Measurements from ENCODE around the gene ZNF182.
"Not testable (repeated sequence)": the region's sequence is repeated elsewhere in the genome, so short reads cannot be mapped to it uniquely, and the experiment has no call there.

ZNF182 gene

GRCh38 chrX:47933946-47934345 is 69.8 kb downstream of the ZNF182 start:
- no peak for DNase-seq

GRCh38 chrX:47931970-47932369 is 71.8 kb downstream of the ZNF182 start:
- DNase-seq; H3K4me3 Mint-ChIP-seq; H3K4me1 Mint-ChIP-seq; H3K36me3 Mint-ChIP-seq (ENCODE audit: low read depth); H3K27ac Mint-ChIP-seq; H3K27me3 Mint-ChIP-seq (ENCODE audit: low read depth, poor library complexity): not testable (repeated sequence)
- H3K9me3 Mint-ChIP-seq, result peaks cover 45% of the 10 kb centered on the region

More at GRCh38 chrX:47933946-47934345, 69.8 kb downstream of the ZNF182 start:
- H3K27ac Mint-ChIP-seq, result no peak overlapping the region
- H3K4me3 Mint-ChIP-seq, result no peak overlapping the region
- peaks cover 49% of the 10 kb centered on the region for H3K9me3 Mint-ChIP-seq
- no peak for TF ChIP-seq CTCF (IDR thresholded peaks at IDR 0.05)
- H3K4me1 Mint-ChIP-seq, result peaks cover 5% of the 10 kb centered on the region
- H3K27me3 Mint-ChIP-seq (ENCODE audit: low read depth, poor library complexity), result peaks cover 3% of the 10 kb centered on the region
- H3K36me3 Mint-ChIP-seq (ENCODE audit: low read depth), result no peaks in the 10 kb centered on the region

GRCh38 chrX:47927212-47927611 is 76.6 kb downstream of the ZNF182 start:
- Mint-ChIP-seq H3K4me3 (no peak overlapping the region), H3K36me3 (ENCODE audit: low read depth) (no peaks in the 10 kb centered on the region), H3K27ac (no peak overlapping the region), H3K27me3 (ENCODE audit: low read depth, poor library complexity) (no peaks in the 10 kb centered on the region), H3K4me1 (no peaks in the 10 kb centered on the region), H3K9me3 (peaks cover 30% of the 10 kb centered on the region)
- no peak for DNase-seq
- TF ChIP-seq CTCF (IDR thresholded peaks at IDR 0.05), result no peak

All from nephron progenitor cell (in vitro differentiated cells).